Loucy (cell line): ENCODE data around the gene QDPR.

ENCODE experiments used
- CTCF ChIP-seq: fragments of 200-600 bp; sonication (generic); conservative IDR thresholded peaks from 2 replicates; pipeline ENCODE4 v1.5.1; 2014; ENCODE audit warnings: mild to moderate bottlenecking, antibody characterized with exemption, low read length
- EZH2phosphoT487 ChIP-seq: fragments of 200-600 bp; IDR thresholded peaks from 2 replicates; pipeline ENCODE4 v1.6.1; 2018; ENCODE audit warnings: antibody characterized with exemption, mild to moderate bottlenecking, moderate library complexity, borderline replicate concordance

GRCh38 chr4:17504081-17504480 is 7.8 kb downstream of the QDPR start:
- TF ChIP-seq CTCF (no peak), EZH2phosphoT487 (no peak)
